HCT116 (cell line): ENCODE measurements around the gene MCC. TPM values are rescaled to one million over a fixed set of nuclear protein-coding genes. Genes with fewer than 3 reads are reported as not detected.

ENCODE experiments used
- ATAC-seq: fragments of 200-7000 bp; cut with Tn5 transposase; 2 replicates; pipeline ENCODE4 v1.9.1; 2020; ENCODE audit warnings: mild to moderate bottlenecking, moderate library complexity
- BruUV-seq: library from RNA; stranded (reverse); fragments of 400-500 nt; replicated peaks from 2 replicates; lab custom pipeline; 2021; lab: Mats Ljungman, UMichigan
- CTCF ChIA-PET: fragments of 300-600 bp; sonication (Branson Sonifier 250); formaldehyde crosslinking; loops from one replicate; lab custom pipeline; 2021; ENCODE audit warnings: antibody characterized with exemption; lab: Charles Lee
- POLR2A ChIA-PET: fragments of 300-600, 350-600 bp; sonication (Branson Sonifier 250); formaldehyde crosslinking; loops from one replicate; lab custom pipeline; 2021; ENCODE audit warnings: antibody characterized with exemption; lab: Charles Lee
- RAD21 ChIA-PET, 2 experiments: fragments of 300-600 bp; sonication (Branson Sonifier 250); formaldehyde crosslinking; loops; one replicate each; lab custom pipeline; 2023; ENCODE audit warnings: low total read pairs in 2 of 2; ENCODE audit not compliant: uncharacterized antibody in 2 of 2, unreplicated experiment in 2 of 2, low non-redundant PET in 1 of 2; lab: Charles Lee
- DNase-seq: peaks from one replicate; pipeline ENCODE4 v3.0.0-alpha.2; 2010; ENCODE audit warnings: low read depth, low spot score
- H2AFZ ChIP-seq: fragments of 200-600 bp; shearing (Covaris generic), sonication (generic); 2 replicates; pipeline ENCODE4 v1.6.1; 2017; ENCODE audit warnings: low read depth, mixed run types, mixed read lengths, antibody characterized with exemption, low read length; ENCODE audit not compliant: poor library complexity, severe bottlenecking
- H3K27ac ChIP-seq: 2 replicates; pipeline ENCODE4 v1.5.1; 2012; ENCODE audit warnings: low read depth, low read length
- H3K27me3 ChIP-seq: fragments of 200-600 bp; sonication (generic); 2 replicates; pipeline ENCODE4 v1.6.1; 2016; ENCODE audit warnings: mixed run types, low read length, mixed read lengths; ENCODE audit not compliant: insufficient read depth
- H3K36me3 ChIP-seq, 2 experiments: fragments of 200-500 bp in 1 of 2; fragments of 200-600 bp in 1 of 2; sonication (Bioruptor generic) in 1 of 2; sonication (generic) in 1 of 2; 2 replicates each; pipeline versions ENCODE4 v1.5.1 to v1.6.1; 2014 to 2016; ENCODE audit warnings: low read length in 2 of 2, inconsistent platforms in 1 of 2, mixed read lengths in 1 of 2, mixed run types in 1 of 2; ENCODE audit not compliant: insufficient read depth in 2 of 2, control insufficient read depth in 1 of 2
- H3K4me1 ChIP-seq, 2 experiments: fragments of 200-600 bp in 1 of 2; sonication (generic) in 1 of 2; 2 replicates each; pipeline versions ENCODE4 v1.5.1 to v1.6.1; 2012 to 2017; ENCODE audit warnings: low read length in 2 of 2, inconsistent platforms in 1 of 2, mild to moderate bottlenecking in 1 of 2, mixed read lengths in 1 of 2, mixed run types in 1 of 2, moderate library complexity in 1 of 2; ENCODE audit not compliant: insufficient read depth in 2 of 2, control insufficient read depth in 1 of 2
- H3K4me2 ChIP-seq: fragments of 200-600 bp; sonication (generic); 2 replicates; pipeline ENCODE4 v1.6.1; 2017; ENCODE audit warnings: mixed run types, low read length, mixed read lengths
- H3K4me3 ChIP-seq, 2 experiments: fragments of 200-600 bp in 1 of 2; sonication (generic) in 1 of 2; replicated peaks in 1 of 2; 2 replicates each; pipeline ENCODE4 v1.5.1; 2011 to 2016; ENCODE audit warnings: low read length in 2 of 2, control low read depth in 1 of 2, low read depth in 1 of 2, mild to moderate bottlenecking in 1 of 2, mixed read lengths in 1 of 2, mixed run types in 1 of 2
- H3K79me2 ChIP-seq: fragments of 200-600 bp; sonication (generic); 2 replicates; pipeline ENCODE4 v1.6.1; 2017; ENCODE audit warnings: mild to moderate bottlenecking, mixed run types, low read length, moderate library complexity, mixed read lengths; ENCODE audit not compliant: insufficient read depth
- H3K9ac ChIP-seq: fragments of 200-600 bp; sonication (generic); 2 replicates; pipeline ENCODE4 v1.6.1; 2016; ENCODE audit warnings: low read length, mixed read lengths
- H3K9me2 ChIP-seq: fragments of 200-600 bp; sonication (generic), shearing (Covaris generic); 2 replicates; pipeline ENCODE4 v1.6.1; 2017; ENCODE audit warnings: mixed run types, mild to moderate bottlenecking, moderate library complexity; ENCODE audit not compliant: insufficient read depth
- H3K9me3 ChIP-seq, 2 experiments: fragments of 200-500 bp in 1 of 2; fragments of 200-600 bp in 1 of 2; sonication (Bioruptor generic) in 1 of 2; sonication (generic) in 1 of 2; 2 replicates each; pipeline ENCODE4 v1.6.1; 2014 to 2017; ENCODE audit warnings: low read length in 2 of 2, mixed read lengths in 2 of 2, inconsistent platforms in 1 of 2, low read depth in 1 of 2, mild to moderate bottlenecking in 1 of 2, mixed run types in 1 of 2, moderate library complexity in 1 of 2; ENCODE audit not compliant: control insufficient read depth in 1 of 2, insufficient read depth in 1 of 2
- H4K20me1 ChIP-seq: fragments of 200-600 bp; sonication (generic), shearing (Covaris generic); 2 replicates; pipeline ENCODE4 v1.6.1; 2017; ENCODE audit warnings: mixed run types, mild to moderate bottlenecking, moderate library complexity; ENCODE audit not compliant: insufficient read depth
- FOSL1 ChIP-seq: IDR thresholded peaks from 2 replicates; pipeline ENCODE4 v1.6.1; 2012; ENCODE audit warnings: low read depth
- MAX ChIP-seq: IDR thresholded peaks from 2 replicates; pipeline ENCODE4 v1.6.1; 2012
- RAD21 ChIP-seq: IDR thresholded peaks from 2 replicates; pipeline ENCODE4 v1.6.1; 2012; ENCODE audit warnings: low read depth, mild to moderate bottlenecking
- SRF ChIP-seq: IDR thresholded peaks from 2 replicates; pipeline ENCODE4 v1.6.1; 2012; ENCODE audit warnings: low read depth
- YY1 ChIP-seq: IDR thresholded peaks from 2 replicates; pipeline ENCODE4 v1.6.1; 2011; ENCODE audit warnings: low read length, low read depth, moderate library complexity, mild to moderate bottlenecking; ENCODE audit not compliant: insufficient replicate concordance; ENCODE audit errors: extremely low read depth
- ZFX ChIP-seq: fragments of 450-650 bp; IDR thresholded peaks from 2 replicates; pipeline ENCODE4 v1.6.1; 2017
- intact Hi-C: fragments of 100-400 bp; cut with micrococcal nuclease; formaldehyde crosslinking; loops from 2 replicates; pipeline ENCODE4 v1.10.0; 2022
- total RNA-seq: library from RNA; stranded (reverse); gene quantifications from one replicate; pipeline ENCODE4 v1.2.1, GENCODE V29; 2021; ENCODE audit not compliant: unreplicated experiment

The MCC gene
- total RNA-seq, 1 experiment from 2014 or later = 20.1 TPM

DNA sequence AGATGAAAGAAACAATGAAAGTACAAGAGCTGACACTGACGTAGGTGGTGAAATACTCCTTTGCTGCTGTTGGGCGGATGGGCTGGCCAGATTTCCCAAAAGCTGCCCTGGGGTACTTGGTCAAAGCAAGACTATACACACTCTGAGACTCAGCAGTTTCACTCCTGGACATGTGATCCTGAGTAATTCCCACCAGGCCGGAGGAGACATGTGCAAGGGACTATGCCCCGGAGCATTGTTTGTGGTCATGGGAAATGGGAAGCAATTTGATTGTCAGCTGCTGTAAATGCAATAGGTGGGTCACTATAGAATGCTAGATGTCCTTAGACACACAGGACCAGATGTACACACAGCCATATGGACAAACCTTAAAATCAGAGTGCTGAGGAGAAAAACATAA lies 395.6 kb downstream of the MCC start (continued):
- TF ChIP-seq MAX (no peak), SRF (no peak), YY1 (no peak)

DNA sequence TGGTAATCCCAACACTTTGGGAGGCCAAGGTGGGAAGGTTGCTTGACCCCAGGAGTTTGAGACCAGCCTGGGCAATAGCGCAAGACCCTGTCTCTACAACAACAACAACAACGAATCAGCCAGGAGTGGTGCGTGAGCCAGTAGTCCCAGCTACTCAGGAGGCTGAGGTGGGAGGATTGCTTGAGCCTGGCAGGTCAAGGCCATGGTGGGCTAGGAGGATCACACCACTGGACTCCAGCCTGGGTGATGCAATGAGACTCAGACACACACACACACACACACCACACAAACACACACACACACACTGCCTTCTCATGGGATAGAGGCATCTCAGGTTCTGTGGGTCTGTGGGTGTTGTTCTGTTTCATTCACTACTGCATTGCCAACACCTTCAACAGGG lies 396.6 kb downstream of the MCC start:
- ChIA-PET CTCF (no interaction called here), POLR2A (no interaction called here), RAD21 (no interaction called here)
- Histone ChIP-seq H3K27me3 (no peaks in the 10 kb centered on the region), H4K20me1 (no peaks in the 10 kb centered on the region), H3K4me3 (no peak overlapping the region), H3K36me3 (no peaks in the 10 kb centered on the region), H3K9me3 (no peaks in the 10 kb centered on the region), H3K4me2 (no peak overlapping the region), H3K27ac (no peak overlapping the region), H3K9me2 (no peaks in the 10 kb centered on the region), H3K79me2 (no peaks in the 10 kb centered on the region), H3K4me1 (no peaks in the 10 kb centered on the region), H2AFZ (no peak overlapping the region), H3K9ac (no peak overlapping the region)
- DNase-seq = no peak
- intact Hi-C loops = no loop called here
- TF ChIP-seq RAD21 = no peak
- no peak for TF ChIP-seq FOSL1
- no peak for ATAC-seq
- no TSS peak for BruUV-seq

DNA sequence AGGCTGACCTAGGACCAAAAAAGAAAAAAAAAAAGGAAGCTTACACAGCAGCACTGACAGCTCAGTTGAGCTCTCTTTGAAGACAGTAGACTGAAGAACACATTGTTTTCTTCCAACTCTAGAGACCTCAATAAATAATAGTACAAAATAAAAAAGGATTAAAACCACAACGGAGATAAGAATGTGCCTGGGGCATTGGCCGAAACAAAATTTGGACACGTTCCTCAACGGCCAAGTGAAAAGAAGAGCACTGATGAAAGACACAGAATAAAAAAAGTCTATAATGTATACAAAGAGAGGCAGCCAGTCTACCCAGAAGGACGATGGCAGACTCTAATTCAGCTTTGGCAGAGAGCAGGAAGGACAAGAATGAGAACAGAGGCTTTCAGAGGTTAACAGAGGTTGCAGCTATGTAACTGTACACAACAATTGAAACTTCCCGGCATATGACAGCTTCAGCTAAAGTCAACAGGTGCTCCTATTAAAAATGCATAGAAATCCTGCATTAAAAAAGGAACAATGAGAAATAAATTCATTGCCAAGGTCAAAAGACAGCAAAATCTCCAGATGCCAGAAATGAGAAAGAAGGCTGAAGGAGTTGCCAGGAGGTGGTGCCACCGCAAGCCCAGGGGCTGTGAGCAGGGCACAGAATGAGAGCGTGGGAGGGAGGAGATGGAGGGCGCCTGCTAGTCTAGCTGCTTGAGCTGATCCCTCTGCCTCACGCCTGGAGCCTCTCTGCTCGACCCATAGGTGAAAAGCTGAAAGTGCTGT lies 397.7 kb downstream of the MCC start:
- BruUV-seq = no TSS peak
- H2AFZ ChIP-seq = no peak overlapping the region
- RAD21 ChIA-PET = no interaction called here
- no peaks in the 10 kb centered on the region for H3K9me3 ChIP-seq
- TF ChIP-seq RAD21 = 0 out of 2 replicates have a peak, but pooled peaks have one; percentile 21
- TF ChIP-seq ZFX = no peak
- TF ChIP-seq, all 23 proteins: peak for 1
- H3K27me3 ChIP-seq = no peaks in the 10 kb centered on the region
- ChIA-PET CTCF (no interaction called here), POLR2A (no interaction called here)
- no peaks in the 10 kb centered on the region for H3K4me1 ChIP-seq
- no peak overlapping the region for H3K9ac ChIP-seq
- H3K4me3 ChIP-seq = no peak overlapping the region
- no peak overlapping the region for H3K4me2 ChIP-seq
- no peaks in the 10 kb centered on the region for H3K9me2 ChIP-seq
- no peaks in the 10 kb centered on the region for H3K79me2 ChIP-seq
- no peak overlapping the region for H3K27ac ChIP-seq
- no peaks in the 10 kb centered on the region for H4K20me1 ChIP-seq
- no peak for DNase-seq
- intact Hi-C loops = no loop called here
- no peaks in the 10 kb centered on the region for H3K36me3 ChIP-seq
- ATAC-seq = 0 out of 2 replicates have a peak, but pooled peaks have one; percentile 34
